Fibroblast of the aortic adventitia (primary cell): ENCODE measurements around the gene MORN1. TPM values are rescaled to one million over a fixed set of nuclear protein-coding genes. Genes with fewer than 3 reads are reported as not detected.

ENCODE experiments used
- DNase-seq: peaks from one replicate; pipeline ENCODE4 v3.0.0-alpha.2; 2010; ENCODE audit warnings: low read depth
- H3K4me3 ChIP-seq: 2 replicates; pipeline ENCODE4 v1.5.1; 2011; ENCODE audit warnings: low read depth, mild to moderate bottlenecking, control low read depth, low read length, moderate library complexity
- total RNA-seq: library from RNA; depleted of rRNA; stranded (reverse); fragments of >200 nt; gene quantifications from 2 replicates; pipeline ENCODE4 v1.2.3, GENCODE V29; 2012; ENCODE audit warnings: low replicate concordance
- TF ChIP-seq, protein P1 (sequence below): IDR thresholded peaks from 2 replicates; pipeline ENCODE4 v1.5.1; 2011; ENCODE audit warnings: mild to moderate bottlenecking, low read length, control low read depth, inconsistent platforms; ENCODE audit not compliant: insufficient read depth

The MORN1 gene
- total RNA-seq, 1 donor = 11.8 TPM

DNA sequence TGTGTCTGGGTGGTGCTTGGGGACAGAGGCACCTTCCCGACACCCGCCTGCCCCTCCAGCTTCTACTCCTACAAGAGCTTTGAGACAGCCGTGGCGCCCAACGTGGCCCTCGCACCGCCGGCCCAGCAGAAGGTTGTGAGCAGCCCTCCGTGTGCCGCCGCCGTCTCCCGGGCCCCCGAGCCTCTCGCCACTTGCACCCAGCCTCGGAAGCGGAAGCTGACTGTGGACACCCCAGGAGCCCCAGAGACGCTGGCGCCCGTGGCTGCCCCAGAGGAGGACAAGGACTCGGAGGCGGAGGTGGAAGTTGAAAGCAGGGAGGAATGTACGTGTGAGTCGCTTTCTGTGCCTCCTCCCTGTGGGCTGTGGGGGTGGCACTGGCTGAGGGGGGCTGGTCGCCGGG lies 87.6 kb downstream of the MORN1 start:
- TF ChIP-seq, protein P1, sequence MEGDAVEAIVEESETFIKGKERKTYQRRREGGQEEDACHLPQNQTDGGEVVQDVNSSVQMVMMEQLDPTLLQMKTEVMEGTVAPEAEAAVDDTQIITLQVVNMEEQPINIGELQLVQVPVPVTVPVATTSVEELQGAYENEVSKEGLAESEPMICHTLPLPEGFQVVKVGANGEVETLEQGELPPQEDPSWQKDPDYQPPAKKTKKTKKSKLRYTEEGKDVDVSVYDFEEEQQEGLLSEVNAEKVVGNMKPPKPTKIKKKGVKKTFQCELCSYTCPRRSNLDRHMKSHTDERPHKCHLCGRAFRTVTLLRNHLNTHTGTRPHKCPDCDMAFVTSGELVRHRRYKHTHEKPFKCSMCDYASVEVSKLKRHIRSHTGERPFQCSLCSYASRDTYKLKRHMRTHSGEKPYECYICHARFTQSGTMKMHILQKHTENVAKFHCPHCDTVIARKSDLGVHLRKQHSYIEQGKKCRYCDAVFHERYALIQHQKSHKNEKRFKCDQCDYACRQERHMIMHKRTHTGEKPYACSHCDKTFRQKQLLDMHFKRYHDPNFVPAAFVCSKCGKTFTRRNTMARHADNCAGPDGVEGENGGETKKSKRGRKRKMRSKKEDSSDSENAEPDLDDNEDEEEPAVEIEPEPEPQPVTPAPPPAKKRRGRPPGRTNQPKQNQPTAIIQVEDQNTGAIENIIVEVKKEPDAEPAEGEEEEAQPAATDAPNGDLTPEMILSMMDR = no peak
- no peak overlapping the region for H3K4me3 ChIP-seq
- DNase-seq = no peak

DNA sequence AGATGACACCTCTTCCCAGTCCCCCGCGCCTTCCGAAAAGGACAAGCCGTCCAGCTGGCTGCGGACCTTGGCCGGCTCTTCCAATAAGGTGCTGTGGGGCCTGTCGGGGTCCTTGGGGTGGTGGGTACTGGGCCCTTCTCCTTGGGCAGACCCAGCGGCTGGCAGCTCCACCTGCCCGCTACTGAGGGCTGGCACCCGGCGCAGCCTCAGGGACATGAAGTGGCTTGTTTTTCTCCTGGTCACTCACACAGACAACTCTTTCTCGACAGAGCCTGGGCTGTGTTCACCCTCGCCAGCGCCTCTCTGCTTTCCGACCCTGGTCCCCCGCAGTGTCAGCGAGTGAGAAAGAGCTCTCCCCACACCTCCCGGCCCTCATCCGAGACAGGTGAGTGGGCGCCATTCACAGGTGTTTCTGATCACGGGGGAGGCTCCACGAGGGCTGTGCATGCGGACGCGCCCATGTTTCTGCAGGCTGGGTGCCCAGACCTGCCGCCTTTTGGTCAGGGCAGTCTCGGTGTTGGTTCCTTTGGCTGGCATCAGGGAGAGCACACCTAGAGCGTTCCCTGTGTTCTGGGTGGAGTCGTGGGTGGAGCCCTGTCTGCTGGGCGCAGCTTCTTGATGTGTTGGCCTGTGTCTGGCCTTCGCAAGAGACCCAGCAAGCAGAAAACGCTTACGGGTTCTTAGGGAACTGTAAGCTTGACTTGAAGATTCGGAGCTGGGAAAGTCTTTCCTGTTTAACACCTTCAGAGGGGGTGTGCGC lies 88.2 kb downstream of the MORN1 start:
- no peak overlapping the region for H3K4me3 ChIP-seq
- TF ChIP-seq, protein P1 = no peak
- no peak for DNase-seq

DNA sequence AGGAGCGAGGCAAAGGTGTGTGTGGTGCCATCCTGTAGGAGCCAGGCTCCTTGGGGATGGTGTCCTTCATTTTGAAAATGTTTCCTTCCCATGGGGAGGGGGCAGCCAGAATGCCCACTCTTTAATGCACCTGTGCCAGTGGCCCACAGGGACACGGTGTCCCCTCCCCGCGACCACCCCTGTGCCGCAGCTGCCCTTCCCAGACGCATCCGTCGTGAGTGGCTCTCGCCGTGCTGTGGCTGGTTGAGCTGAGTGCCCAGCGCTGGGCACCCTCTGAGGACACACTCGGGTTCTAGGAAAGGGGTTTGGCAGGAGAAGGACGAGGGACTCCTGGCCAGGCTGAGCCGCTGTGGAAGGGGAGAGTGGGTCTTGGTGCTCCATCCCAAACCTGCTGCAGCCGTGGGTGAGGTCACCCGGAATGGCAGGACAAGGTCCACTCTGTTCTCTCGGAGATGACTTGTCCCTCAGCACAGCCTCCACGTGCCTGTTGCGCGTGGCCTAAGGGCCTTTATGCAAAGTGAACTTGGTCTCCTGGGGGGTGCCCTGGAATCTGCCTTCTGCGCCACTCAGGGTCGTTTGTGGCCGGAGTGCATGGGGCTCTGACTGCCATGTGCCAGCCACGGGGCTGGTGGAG lies 88.9 kb downstream of the MORN1 start:
- no peak for DNase-seq
- TF ChIP-seq, protein P1 = no peak
- no peak overlapping the region for H3K4me3 ChIP-seq

DNA sequence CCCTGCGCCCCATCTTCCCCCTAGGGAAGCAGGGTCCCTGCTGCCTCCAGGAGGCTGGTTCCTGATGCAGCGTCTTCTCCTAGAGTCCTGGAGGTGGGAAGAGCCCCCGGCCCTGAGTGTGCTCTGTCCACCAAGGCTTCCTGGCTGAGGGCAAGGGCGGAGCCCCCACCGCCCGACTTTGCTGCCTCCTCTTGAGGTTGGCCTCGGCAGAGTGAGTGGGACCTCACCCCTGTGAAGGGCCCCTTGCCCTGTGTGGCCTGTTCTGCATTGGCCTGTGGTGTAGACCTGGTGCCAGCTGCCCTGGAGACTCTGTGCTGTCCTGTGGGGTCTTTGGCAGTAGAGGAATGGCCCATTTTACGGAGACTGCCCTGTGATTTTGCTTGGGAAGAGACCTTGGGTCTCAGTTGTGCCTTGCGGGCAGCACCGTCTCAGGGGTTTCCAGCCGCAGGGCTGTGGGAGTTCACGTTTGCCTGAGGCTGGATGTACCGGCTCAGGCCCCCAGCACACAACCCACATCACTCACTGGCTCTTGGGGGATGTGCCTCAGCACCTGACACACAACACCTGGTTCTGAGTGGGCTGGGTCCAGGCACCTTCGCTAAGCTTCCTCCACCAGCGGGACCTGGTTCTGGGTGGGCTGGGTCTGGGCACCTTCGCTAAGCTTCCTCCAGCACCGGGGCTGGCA lies 89.6 kb downstream of the MORN1 start:
- DNase-seq = no peak
- TF ChIP-seq, protein P1 = no peak
- no peak overlapping the region for H3K4me3 ChIP-seq

DNA sequence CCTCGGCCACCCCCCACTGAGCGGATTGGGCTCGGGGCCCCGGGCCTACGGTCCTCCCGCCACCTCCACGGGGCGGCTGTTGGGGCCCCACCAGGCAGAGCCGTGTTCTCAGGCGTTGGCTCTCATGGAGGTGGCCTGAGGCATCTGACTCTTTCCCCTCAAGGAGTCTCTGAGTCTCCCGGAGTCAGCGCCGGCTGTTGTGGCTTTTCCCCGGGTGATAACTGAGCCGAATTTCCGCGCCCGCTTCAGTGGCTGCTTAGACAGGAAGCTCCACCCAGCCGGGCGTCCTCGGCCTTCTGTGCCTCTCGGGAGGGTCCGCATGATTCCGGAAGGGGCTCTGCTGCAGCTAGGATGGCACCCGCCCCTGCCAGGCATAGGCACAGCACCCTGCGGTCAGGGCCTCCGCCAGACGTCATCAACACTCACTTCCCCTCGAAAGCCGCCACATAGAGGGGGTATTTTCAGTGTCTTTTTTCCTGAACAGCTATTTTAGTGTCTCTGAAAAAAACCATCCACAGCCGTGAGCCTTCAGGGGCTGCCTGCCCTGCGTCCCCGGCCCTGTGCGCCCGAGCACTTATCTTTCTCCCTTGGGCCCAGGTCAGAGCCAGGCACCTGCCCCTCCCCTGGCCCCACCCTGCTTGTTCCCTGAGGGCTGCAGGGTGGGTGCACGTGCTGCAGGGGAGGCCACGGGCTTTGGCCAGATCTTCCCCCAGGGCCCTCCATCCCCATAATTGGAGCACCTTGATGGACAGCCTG lies 90.3 kb downstream of the MORN1 start:
- peak; percentile 57 for DNase-seq
- TF ChIP-seq, protein P1 = no peak
- H3K4me3 ChIP-seq = peak overlapping the region; percentile 25

DNA sequence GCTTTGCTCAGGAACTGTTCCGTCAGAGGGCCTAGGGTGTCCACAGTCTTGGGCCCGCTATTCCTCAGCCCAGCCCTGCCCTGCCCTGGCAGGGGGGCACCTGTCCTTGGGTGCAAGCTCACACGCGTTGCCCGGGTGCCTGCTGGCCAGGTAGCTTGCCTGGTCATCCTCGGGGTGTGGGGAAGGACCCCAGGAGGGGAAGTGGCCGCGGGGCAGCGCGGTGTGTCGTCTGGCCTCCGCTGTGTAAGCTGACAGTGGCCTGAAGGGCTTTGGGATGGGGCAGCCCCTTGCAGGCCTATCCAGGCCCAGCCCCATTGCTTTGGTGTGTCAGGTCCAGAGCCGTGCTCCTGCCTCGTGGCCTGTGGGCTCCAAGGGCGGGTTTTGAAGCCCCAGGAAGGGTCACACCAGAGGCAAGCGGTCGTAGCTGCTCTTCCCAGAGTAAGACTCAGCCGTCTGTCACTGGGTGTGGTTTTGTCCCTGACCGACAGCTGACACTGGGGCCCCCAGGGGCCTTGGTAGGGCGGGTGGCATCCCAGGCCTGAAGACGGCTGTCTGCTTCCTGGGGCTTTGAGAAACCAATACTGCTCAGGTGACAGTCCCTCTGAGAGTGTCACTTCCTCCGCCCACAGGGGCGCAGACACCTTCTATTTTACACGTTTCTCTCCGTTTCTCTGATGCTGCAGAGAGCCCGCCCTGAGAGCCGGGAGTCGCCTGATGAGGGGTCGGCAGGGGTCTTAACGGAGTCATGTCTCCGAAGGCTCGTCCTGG lies 91.2 kb downstream of the MORN1 start:
- no peak for DNase-seq
- TF ChIP-seq, protein P1 = no peak

More for the DNA sequence above, 91.2 kb downstream of the MORN1 start:
- peak overlapping the region; percentile 25 for H3K4me3 ChIP-seq
